ENCODE results near the gene FKBP5. TPM values are rescaled to one million over a fixed set of nuclear protein-coding genes. Genes with fewer than 3 reads are reported as not detected.
"Not testable (repeated sequence)": the region's sequence is repeated elsewhere in the genome, so short reads cannot be mapped to it uniquely, and the experiment has no call there.

FKBP5 gene
- total RNA-seq, 1 donor from 2014 or later, result 5.9 TPM

DNA sequence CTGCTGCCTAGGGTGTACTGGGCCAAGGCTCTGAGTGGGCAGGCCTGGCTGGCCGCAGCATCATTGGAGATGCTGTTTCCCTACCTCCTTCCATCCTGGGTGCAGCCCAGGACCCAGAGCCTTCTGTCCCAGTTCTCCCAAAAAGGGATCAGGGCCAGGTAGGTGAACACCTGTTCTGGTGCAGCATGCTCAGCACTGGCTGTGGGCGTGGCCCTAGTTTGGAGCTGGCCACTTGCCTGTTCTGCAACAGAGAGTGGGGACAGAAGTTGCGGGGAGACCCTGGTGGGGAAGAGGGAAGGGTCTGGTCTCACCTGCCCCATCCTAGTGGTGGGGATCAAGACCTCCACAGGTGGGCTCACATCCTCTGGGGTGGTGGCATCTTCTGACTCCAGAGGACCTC lies 46.7 kb upstream of the FKBP5 start:
- Mint-ChIP-seq H3K9me3 (ENCODE audit: low read depth) (no peaks in the 10 kb centered on the region), H3K36me3 (ENCODE audit: insufficient read depth) (no peaks in the 10 kb centered on the region), H3K4me1 (ENCODE audit: low read depth) (peaks cover 12% of the 10 kb centered on the region), H3K27me3 (peaks cover 4% of the 10 kb centered on the region), H3K27ac (no peak overlapping the region), H3K4me3 (ENCODE audit: low read depth) (no peak overlapping the region)
- DNase-seq (ENCODE audit: low spot score, unreplicated experiment), result no peak
- TF ChIP-seq CTCF (IDR thresholded peaks at IDR 0.05; ENCODE audit: unreplicated experiment), result no peak

DNA sequence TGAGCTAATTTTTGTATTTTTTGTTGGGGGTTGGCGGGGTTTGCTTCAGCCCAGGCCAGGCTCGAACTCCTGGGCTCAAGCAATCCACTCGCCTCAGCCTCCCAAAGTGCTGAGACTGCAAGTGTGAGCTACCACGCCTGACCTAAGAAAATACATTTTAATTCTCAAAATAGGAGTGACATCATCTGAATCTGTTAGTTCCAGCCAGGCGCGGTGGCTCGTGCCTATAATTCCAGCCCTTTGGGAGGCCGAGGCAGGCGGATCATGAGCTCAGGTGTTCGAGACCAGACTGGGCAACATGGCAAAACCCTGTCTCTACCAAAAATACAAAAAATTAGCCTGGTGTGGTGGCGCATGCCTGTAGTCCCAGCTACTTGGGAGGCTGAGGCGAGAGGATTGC lies 45.6 kb upstream of the FKBP5 start:
- not testable (repeated sequence) for H3K27me3 Mint-ChIP-seq; H3K36me3 Mint-ChIP-seq (ENCODE audit: insufficient read depth); H3K27ac Mint-ChIP-seq; H3K4me3 Mint-ChIP-seq (ENCODE audit: low read depth); H3K4me1 Mint-ChIP-seq (ENCODE audit: low read depth); H3K9me3 Mint-ChIP-seq (ENCODE audit: low read depth); DNase-seq (ENCODE audit: low spot score, unreplicated experiment)

DNA sequence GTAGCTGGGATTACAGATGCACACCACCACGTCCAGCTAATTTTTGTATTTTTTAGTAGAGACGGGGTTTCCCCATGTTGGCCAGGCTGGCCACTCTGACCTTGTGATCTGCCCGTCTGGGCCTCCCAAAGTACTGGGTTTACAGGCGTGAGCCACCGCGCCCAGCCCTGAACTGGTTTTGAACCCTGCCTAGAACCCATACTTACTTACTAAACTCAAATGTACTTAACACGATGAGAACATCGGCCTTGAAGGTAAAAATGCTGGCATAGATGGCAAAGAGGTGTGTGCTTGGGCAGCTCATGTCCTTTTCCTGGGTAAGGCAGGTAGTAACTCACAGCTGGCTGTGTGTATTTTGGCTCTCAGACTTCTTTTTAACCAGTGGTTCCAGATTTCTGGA lies 44.9 kb upstream of the FKBP5 start:
- peaks cover 11% of the 10 kb centered on the region for H3K4me1 Mint-ChIP-seq (ENCODE audit: low read depth)
- H3K4me3 Mint-ChIP-seq (ENCODE audit: low read depth), result no peak overlapping the region

DNA sequence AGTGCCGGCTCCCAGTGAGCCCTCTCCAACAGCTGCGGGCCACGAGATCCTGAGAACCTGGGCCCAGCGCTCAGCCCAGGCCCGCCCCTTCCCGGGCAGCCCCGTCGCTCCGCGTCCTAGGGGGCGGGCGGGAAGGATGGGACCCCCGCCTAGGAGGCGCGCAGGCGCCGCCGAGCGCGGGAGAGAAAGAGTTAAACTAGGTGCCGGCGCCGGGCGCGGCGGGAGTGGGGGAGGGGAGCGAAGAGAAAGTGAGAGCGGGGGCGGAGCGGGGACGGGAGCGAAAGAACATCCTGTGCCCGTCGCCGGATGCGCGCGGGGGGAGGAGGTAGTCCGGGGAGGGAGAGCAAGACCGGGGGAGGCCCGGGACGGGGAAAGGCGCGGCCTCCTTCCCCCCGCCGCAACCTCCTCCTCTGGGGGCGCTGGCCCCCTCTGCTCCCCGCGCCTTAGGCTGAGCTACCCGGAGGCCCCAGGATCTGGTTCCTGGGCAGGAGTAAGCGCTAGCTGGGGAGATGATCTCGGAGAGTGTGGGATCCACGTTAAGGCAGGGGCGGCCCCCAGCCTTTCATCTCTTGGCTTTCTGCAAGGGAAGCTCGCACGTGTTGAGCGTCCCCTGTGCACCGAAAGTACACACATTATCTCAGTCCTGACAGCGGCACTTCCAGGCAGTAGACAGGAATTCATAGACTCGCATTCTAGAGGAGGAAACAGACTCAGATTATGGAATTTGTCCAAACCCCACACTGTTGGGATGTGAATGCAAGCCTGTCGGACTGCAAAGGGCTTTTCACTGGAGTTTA lies 43.2 kb upstream of the FKBP5 start:
- H3K4me3 Mint-ChIP-seq (ENCODE audit: low read depth), result peak overlapping the region; percentile 84
- no peaks in the 10 kb centered on the region for H3K36me3 Mint-ChIP-seq (ENCODE audit: insufficient read depth)
- DNase-seq (ENCODE audit: low spot score, unreplicated experiment), result peak; percentile 68
- H3K27me3 Mint-ChIP-seq, result peaks cover 24% of the 10 kb centered on the region
- H3K4me1 Mint-ChIP-seq (ENCODE audit: low read depth), result peaks cover 18% of the 10 kb centered on the region
- H3K27ac Mint-ChIP-seq, result peak overlapping the region; percentile 80
- H3K9me3 Mint-ChIP-seq (ENCODE audit: low read depth), result no peaks in the 10 kb centered on the region
- TF ChIP-seq CTCF (IDR thresholded peaks at IDR 0.05; ENCODE audit: unreplicated experiment), result peak; percentile 35

More for the DNA sequence above, 44.9 kb upstream of the FKBP5 start:
- no peak for TF ChIP-seq CTCF (IDR thresholded peaks at IDR 0.05; ENCODE audit: unreplicated experiment)
- DNase-seq (ENCODE audit: low spot score, unreplicated experiment), result no peak
- Mint-ChIP-seq H3K36me3 (ENCODE audit: insufficient read depth) (no peaks in the 10 kb centered on the region), H3K9me3 (ENCODE audit: low read depth) (no peaks in the 10 kb centered on the region), H3K27ac (no peak overlapping the region), H3K27me3 (peaks cover 13% of the 10 kb centered on the region)

DNA sequence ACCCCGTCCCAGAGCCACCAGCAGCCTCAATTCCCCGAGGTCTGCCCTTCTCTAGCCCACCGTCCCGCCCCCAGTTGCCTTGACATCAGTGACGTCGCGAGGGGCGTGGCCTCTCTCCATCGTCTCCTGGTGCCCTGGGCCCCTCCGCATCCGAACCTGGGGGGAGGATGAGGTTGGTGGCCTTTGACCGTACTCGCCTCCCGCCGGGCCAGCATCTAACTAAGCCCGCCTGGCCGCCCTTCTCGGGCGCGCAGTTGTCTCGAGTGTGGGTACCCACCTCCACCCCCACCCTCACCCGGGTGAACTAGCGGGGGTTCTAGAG lies 42.7 kb upstream of the FKBP5 start:
- H3K4me1 Mint-ChIP-seq (ENCODE audit: low read depth), result peaks cover 24% of the 10 kb centered on the region
- peak overlapping the region; percentile 84 for H3K4me3 Mint-ChIP-seq (ENCODE audit: low read depth)
- H3K36me3 Mint-ChIP-seq (ENCODE audit: insufficient read depth), result no peaks in the 10 kb centered on the region
- no peak for TF ChIP-seq CTCF (IDR thresholded peaks at IDR 0.05; ENCODE audit: unreplicated experiment)
- H3K27me3 Mint-ChIP-seq, result peaks cover 29% of the 10 kb centered on the region
- no peaks in the 10 kb centered on the region for H3K9me3 Mint-ChIP-seq (ENCODE audit: low read depth)
- H3K27ac Mint-ChIP-seq, result peak overlapping the region; percentile 80
- peak; percentile 77 for DNase-seq (ENCODE audit: low spot score, unreplicated experiment)
